Fibroblast of gingiva (primary cell): ENCODE measurements around the gene WHAMM.
A peak's percentile ranks its signal among the peaks of the same experiment; 100 is the strongest.
"Not testable (repeated sequence)": the region's sequence is repeated elsewhere in the genome, so short reads cannot be mapped to it uniquely, and the experiment has no call there.

Experiments used
- DNase-seq: peaks from one replicate; pipeline ENCODE4 v3.0.0-alpha.2; 2011; ENCODE audit warnings: low read depth

Gene WHAMM

DNA sequence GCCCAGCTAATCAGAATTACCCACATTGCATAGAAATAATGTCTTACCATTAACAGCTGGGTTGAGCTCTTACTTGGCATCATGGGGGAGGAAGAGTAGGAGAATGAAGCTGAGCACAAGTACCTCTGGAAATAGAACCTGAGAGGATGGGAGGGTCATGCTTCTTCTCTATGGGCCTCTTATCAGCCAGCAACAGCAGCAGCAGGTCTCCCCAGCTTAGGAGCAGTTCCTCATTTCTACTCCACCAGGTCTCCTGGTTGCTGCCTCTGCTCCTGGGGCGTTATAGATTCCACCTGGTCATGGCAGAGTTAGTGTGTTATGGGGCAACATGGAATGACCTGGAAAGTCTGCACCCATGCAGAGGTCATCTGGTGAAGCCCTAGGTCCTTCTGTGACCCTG is 6.9 kb upstream of the WHAMM start:
- DNase-seq: no peak

DNA sequence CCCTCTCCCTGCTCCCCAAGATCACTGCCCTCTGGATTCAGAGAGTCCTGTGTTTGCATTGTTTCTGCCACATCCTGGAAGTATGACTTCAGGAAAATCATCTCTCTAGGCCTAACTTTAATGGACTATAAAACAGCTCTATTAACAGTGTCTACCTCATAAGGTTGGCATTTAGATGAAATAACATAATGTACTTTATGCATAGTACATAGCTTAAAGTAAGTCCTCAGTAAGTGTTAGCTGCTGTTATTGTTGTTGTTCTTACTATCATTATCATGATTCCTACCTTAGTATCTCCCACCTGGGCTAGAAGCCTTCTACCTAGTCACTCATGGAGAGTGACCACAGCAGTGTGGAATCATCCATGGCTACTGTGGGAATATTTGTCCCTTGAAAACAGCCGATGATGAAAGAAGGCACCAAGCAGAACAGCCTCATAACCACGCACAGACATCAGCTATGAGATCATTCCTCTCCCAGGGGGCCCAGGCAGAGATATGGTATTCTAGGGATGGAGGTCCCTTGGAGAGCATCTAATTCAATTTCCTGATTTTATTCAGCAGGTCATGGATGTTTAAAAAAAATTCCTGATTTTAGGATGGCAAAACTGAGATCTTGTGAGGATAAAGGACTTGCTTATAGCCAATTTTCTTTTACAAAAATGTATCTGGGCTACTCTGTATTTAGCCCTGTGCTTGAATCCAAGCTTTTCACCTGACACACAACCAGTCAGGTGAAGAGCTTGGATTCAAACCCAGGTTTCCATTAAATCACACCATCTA is 5.4 kb upstream of the WHAMM start:
- no peak for DNase-seq

DNA sequence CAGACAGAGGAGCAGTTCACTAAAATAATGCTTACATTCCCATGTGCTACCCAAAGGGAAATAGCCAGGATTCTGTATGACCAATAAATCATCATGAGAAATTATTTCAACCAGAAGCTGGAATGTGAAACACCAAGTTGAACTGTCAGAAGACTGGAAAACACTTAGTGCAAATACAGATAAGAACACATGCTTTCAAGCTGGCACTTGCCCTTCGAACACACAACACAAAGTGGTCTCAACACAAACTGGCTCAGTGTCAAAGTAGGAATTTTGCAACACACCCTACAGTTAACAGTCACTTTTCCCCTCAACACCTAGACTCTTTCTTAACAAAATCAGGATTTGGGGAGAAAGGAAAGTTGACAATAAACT is 4.9 kb upstream of the WHAMM start:
- no peak for DNase-seq

DNA sequence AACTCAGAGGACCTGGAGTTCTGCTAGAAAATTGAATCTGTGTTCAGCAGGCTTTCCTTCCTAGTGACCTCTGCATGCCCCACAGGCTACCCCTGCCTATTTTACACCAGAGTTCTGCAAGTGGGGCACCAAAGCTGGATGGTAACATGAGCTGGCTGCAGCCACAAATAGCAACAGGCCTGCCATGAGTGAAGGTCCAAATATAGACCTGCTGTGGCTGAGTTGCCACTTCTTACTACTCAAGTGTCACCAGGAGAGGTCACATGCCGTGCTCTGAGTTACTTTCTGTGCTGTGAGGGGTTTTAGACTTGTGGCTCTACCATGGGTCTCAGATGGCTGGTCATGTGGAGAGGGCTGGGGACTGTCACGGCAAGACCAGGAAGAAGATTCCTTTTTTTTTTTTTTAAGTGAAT is 3.4 kb upstream of the WHAMM start, which contains the start of gene FSD2:
Gene FSD2 (minus strand): TSS at position 76 of the 413 bp plus-strand sequence. CDS start 18,679 bp downstream, outside the sequence.
- no peak for DNase-seq

DNA sequence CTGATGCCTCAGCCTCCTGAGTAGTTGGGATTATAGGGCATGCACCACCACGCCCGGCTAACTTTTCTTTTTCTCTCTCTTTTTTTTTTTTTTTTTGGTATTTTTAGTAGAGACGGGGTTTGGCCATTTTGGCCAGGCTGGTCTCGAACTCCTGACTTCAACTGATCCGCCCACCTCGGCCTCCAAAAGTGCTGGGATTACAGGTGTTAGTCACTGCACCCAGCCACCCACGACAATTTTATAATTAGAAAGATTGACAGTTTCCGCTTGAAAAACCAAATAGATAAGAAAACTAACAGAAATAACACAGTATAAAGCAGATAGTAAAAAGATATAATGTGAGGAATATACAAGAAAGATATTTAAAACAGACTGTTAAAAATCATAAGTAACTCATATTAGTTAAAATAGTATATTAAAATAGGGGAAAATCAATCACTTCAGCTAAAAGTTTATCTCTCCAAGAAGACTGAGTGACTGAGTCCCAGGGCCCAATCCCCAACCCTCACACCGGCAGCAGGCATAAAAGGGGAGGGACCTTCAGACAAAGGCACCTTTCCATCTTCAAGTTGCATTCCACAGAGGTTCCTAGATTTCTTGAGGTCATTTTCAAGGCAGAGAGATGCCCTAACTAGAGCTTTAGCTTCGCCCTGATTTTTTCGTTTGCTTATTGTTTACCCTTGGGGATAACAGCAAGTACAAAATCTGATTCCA is 1.4 kb upstream of the WHAMM start:
- no peak for DNase-seq

DNA sequence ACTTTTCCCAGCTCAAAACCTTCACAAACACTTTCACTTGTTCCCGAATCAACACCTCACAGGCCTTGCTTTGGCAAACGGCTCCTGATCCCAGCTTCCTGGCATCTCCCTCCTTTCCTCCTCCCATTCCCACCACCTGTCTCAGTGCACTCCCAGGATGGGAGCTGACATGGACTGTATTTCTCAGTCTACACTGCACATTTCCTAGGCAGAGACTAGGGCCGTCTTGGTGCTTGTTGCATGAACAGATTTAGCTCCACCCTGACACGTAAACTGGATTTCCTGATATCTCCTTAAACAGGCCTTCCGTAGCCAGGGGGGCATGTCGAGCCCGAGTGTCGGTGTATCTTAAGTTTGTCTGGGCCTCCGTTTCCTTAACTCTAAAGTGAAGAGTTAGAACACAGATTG is 790 bp upstream of the WHAMM start:
- DNase-seq: no peak

DNA sequence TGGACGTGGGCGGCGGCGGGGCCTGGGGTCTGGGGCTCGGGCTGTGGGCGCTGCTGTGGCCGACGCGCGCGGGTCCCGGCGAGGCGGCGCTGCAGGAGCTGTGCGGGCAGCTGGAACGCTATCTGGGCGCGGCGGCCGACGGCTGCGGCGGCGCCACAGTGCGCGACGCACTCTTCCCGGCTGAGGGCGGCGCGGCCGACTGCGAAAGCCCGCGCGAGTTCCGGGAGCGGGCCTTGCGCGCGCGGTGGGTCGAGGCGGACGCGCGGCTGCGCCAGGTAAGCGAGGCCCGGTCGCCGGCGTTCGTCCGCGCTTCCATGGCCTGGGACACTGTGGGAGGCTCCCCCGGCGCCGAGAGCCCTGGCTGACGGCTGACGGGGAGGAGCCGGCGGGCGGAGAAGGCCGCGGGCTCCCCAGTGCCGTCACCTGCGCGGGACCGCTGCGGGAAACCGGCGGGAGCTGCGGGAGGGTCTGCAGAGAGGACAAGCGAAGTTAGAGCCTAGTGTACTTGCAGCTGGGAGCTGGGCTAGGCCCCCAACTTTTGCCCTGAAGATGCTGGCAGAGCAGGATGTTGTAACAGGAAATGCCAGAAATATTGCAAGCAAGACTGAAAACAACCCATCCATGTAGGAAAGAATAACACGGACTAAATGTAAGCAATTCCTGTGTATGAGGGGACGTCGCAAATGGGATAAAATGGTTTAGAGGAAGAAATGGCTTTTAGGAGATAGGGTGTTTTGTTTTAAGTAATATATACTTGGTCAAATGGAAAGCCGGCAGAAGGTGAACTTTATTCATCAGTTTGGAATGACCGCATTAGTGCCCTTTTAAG is 847 bp downstream of the WHAMM start:
- peak; percentile 81 for DNase-seq

DNA sequence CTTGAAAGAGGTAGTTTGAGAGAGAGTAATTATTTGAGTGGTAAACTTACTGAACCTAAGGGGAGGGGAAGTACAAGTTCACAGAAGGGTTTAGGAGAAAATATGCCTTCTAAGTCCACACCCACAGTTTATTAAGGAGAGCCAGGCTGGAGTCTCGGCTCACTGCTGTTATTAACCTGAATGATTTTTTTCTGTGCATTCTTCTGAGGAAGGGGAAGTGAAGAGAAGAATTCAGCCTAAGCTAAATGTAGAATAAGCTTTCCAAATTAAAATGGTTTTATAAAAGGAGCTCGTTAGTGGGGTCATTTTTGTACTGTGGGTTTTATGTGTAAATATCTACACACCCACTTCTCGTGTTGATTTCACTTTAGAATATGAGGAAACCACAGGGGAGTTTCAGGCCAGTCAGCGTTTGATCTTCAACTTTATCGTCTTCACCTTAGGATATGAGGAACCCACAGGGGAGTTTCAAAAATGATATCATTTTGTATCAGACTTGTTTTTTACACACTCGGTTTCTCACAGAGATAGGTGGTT is 1.5 kb downstream of the WHAMM start:
- DNase-seq: no peak

DNA sequence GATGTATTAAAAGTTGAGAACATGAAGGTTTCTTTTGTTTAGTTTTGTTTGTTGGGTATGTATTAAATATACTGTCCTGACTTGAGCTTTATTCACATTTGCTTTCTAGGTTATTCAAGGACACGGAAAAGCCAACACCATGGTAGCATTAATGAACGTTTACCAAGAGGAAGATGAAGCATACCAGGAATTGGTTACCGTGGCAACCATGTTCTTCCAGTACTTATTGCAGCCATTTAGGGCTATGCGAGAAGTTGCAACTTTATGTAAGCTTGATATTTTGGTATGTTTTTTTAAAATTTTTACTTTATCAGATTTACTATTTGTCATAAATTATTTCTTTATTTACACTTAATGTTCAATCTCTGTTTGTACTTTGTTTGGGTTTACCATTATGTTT is 3.6 kb downstream of the WHAMM start:
- no peak for DNase-seq

DNA sequence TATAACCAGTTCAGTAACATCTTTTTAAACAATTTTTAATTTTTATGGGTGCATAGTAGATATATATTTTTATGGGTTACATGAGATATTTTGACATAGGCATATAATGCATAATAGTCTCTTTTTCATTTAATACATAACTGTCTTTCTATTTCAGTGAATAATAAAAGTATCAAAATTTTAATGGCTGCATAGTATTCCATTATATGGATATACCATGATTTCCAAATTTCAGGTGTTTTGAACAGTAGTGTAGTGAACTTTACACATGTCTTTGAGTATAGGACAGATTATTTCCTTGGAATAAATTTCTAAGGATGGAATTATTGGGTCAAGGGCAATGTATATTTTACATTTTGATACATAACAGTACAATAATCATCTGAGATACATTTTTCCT is 10.7 kb downstream of the WHAMM start:
- DNase-seq: no peak

DNA sequence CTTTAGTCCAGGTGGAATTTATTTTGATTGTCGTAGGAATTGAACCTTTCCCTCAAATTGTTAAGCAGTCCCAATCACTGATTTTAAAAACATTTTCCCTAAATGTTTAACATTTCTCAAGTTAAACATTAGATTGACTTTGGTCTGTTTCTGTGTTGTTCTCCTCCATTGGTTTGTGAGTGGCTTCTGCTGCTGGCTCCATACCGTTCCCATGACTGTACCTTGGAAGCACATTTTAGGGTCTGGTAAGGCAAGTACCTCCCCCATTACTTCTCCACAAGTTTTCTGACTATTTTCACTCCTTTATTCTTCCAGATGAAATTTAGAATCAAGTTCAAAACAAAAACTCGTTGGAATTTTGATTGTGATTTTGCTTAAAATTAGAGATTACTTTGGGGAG is 12.0 kb downstream of the WHAMM start:
- not testable (repeated sequence) for DNase-seq

DNA sequence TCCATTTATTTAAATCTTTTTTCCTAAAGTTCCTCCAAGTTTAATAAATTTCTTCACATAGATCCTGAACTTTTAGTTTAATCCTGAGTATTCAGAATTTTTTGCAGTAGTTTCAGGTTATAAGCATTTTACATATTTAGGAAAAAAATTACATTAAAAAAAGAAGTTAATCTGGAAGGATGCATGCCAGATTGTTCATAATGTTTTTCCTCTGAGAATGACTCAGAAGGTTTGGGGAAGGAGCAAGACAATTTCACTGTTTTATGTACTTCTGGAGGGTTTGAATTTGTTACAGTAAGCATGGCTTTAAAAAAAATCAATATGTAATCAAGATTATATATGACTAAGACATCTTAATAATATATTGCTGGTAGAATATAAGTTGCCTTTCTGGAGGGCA is 12.4 kb downstream of the WHAMM start:
- not testable (repeated sequence) for DNase-seq

DNA sequence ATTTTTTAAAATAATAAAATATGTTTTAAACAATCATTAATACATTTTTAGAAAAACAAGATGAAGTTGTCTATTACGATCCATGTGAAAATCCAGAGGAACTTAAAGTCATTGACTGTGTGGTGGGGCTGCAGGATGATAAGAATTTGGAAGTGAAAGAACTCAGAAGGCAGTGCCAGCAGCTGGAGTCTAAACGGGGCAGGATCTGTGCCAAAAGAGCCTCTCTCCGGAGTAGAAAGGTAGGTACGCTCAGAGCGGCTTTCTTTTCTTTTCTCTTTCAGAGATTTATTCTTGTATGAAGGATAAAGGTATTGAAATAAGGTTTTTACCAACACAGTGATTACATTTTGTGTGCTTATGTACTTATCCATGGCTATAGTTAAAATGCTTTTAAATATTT is 13.6 kb downstream of the WHAMM start:
- DNase-seq: no peak

DNA sequence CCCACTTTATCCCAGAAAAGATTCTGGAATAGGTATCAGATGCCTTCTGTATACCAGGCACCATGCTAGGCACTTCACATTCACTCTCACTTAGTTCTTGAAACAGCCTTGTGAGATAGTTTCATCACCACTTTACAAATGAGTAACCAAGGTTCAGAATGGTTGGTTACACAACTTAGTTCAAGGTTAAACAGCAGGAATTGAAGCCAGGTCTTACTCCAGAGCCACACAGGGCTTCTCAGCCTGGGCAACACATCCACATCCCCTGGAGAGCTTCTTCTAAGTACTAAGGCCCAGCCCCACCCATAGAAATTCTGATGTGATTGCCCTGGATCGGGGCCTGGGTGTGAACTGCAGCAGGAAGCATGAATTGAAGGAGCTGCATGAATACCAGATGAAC is 18.6 kb downstream of the WHAMM start:
- DNase-seq: peak; percentile 78

DNA sequence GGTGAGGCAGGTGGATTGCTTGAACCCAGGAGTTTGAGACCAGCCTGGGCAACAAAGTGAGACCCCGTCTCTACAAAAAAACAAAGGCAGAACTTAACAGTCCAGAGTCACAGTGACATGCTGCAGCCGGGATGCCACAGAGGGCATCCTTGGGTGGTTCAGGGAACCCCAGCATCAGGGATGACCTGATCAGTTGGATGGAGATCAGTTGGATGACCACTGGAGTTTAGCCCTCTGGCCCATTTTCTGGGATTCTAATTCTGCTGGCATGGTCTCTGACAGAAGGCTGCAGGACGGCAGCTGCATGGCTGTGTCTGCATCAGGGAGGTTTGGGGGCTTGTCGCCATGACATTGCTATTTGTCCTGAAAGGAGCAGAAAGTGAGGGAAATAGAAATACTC is 19.8 kb downstream of the WHAMM start:
- DNase-seq: no peak

DNA sequence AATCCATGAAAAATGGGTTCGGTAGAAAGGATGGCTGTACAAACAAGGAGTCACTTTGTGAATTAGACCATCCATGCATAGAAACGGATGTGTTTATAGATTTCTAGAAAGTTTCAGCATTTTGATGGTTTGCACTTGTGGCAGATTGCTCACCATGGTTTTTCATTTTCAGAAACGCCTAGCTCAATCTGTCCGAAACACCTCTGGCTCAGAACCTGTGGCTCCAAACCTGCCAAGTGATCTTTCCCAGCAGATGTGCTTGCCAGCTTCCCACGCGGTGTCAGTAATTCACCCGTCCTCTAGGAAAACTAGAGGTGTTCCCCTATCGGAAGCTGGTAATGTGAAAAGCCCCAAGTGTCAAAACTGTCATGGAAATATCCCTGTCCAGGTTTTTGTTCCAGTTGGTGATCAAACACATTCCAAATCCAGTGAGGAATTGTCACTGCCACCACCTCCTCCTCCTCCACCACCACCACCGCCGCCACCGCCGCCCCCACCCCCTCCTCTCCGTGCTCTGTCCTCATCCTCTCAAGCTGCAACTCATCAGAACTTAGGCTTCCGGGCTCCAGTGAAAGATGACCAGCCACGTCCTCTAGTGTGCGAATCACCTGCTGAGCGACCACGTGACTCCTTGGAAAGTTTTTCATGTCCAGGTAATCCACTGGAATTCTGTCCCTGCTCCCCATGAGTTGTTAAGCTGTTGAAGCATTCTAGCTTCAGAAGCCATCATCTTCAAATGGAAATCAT is 21.2 kb downstream of the WHAMM start:
- DNase-seq: no peak

DNA sequence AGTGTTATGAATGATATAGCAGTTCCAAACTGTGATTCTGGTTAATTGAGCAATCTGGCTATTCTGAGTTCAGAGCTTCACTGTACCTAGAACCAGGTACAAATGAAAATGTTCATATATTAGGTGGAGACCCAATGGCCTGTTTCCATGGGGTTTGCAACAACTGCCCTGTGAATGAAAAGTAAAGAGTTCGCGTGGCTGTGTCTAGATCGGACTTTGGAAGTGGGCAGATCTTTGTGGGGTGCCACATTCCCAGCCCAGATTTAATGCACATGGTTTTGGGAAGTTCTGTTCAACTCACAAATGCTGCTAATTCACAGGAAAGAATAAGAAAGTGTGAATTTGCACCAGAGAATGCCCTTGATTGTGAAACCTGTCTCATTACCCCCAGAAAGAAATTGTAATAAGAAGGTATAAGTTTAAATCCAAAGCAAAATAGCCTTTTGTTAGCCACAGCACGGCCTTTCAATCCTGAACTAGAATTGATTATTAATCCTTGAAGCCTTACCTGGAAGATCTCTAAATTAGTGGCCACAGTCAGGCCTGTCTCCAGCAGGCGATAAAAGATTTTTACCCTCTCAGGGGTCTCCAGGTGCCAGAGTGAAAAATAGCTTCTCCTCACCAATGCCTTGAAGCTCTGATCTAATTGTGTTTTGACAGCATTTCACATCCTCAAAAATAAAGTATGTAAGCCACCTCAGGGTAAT is 22.6 kb downstream of the WHAMM start:
- DNase-seq: no peak

DNA sequence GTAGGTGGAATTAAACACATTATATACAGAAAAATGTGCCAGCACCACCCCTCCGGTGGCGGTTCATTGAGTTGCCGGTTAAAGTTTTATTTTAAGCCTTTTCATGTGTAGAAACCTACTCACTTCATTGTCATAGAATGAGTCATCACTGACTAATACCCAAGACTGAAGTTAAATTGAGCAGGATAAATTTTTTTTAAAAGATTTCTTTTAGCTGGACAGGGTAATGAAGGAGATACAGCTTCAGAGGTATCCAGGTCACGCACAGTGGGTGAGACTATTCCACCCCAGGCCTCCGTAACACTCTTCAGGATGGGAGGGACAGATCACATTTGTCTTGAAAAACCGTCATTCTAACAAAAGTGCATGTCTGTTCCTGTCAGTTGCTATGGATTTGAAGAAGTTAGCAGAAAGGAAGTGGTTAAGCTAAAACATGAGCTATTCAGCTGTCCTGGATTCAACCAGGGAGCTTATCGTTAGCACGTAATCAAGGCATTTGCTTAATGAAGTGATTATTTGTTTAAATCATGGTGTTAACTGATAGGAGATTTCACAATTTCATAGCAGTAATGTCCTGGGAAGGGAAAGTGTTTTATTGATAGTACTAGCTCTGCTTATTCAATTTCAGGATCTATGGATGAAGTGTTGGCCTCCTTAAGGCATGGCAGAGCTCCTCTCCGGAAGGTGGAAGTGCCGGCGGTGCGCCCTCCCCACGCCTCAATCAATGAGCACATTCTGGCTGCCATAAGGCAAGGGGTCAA is 23.4 kb downstream of the WHAMM start:
- DNase-seq: peak; percentile 62

DNA sequence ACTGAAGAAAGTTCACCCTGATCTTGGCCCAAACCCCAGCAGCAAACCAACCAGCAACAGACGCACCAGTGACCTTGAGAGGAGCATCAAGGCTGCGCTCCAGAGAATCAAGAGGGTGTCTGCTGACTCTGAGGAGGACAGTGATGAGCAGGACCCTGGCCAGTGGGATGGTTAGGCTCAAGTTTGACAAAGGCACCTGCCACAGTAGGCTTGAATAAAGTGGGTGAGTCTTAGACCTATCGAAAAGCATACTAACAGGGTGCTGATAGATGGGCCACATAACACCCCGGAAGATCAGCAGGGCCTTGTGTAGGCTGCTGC is 23.9 kb downstream of the WHAMM start:
- DNase-seq: no peak

DNA sequence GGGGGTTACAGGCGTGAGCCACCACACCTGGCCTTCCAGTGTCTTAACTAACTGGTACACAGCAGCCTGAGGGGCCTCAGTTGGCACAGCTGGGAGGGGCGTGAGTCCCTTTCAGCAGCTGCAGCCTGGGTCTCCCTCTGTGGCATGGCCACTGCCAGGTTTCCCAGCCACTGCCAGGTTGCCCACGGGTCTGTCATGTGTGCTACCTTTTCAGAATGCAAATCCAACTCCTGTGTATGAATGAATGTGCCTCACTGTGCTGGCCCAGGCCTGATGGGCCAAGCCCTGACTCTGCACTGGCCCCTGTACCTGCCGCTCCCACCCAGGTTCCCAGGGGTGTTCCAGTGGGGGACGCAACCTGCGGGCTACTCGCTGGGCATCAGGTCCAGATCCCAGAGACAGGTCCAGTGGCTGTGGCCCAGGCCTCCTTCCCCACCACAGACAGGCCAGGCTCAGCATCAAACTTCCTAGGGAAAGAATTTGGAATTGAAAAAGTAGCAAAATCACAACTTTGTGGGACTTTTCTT is 26.0 kb downstream of the WHAMM start:
- no peak for DNase-seq
